ENCODE measurements around the gene GK.

- no peak for TF ChIP-seq POLR2A (IDR thresholded peaks at IDR 0.05; ENCODE audit: low read depth)
- TF ChIP-seq CTCF (IDR thresholded peaks at IDR 0.05): no peak
- no peak for TF ChIP-seq POLR2AphosphoS5 (IDR thresholded peaks at IDR 0.05)
Observed at GRCh38 chrX:30627818-30628652, 25.2 kb upstream of the GK start.

Data from esophagus muscularis mucosa (tissue), 3 donors.